ENCODE data around the gene ZNF177.
A peak's percentile ranks its signal among the peaks of the same experiment; 100 is the strongest.

Gene ZNF177

GRCh38 chr19:9406798-9407352, 44.1 kb downstream of the ZNF177 start:
- peaks cover 5% of the 10 kb centered on the region; the same call in 1 of the 2 replicates for H3K36me3 ChIP-seq (ENCODE audit: insufficient read depth, low read length)
- DNase-seq, result no peak
- ATAC-seq (ENCODE audit: insufficient read depth, low read depth), result no peak
- H3K27me3 ChIP-seq (ENCODE audit: insufficient read depth, low read length, poor library complexity), result no peaks in the 10 kb centered on the region
- H3K79me2 ChIP-seq (ENCODE audit: insufficient read depth, low read length), result no peaks in the 10 kb centered on the region
- no peak overlapping the region for H3K4me3 ChIP-seq (ENCODE audit: low read depth in 1 of 2, low read length in 2 of 2)
- H4K20me1 ChIP-seq (ENCODE audit: insufficient read depth, low read length), result no peaks in the 10 kb centered on the region
- H3K27ac ChIP-seq (ENCODE audit: low read length), result no peak overlapping the region
- no peak for TF ChIP-seq CTCF (IDR thresholded peaks at IDR 0.05; ENCODE audit: borderline replicate concordance, extremely low read depth, low read length, poor library complexity, severe bottlenecking)
- no peak for TF ChIP-seq EZH2 (IDR thresholded peaks at IDR 0.05; ENCODE audit: borderline replicate concordance, low read depth, low read length, severe bottlenecking)
- no peaks in the 10 kb centered on the region for H3K9me3 ChIP-seq (ENCODE audit: insufficient read depth, low read length, severe bottlenecking)
- H2AFZ ChIP-seq (ENCODE audit: low read depth, low read length), result no peak overlapping the region
- no peak overlapping the region for H3K9ac ChIP-seq (ENCODE audit: low read depth, low read length)
- 0 out of 2 replicates have a peak, but pooled peaks cover 4% of the 10 kb centered on the region for H3K4me1 ChIP-seq (ENCODE audit: insufficient read depth, low read length)
- H3K4me2 ChIP-seq (ENCODE audit: insufficient read depth, low read length), result no peak overlapping the region

- Histone ChIP-seq H3K4me2 (ENCODE audit: insufficient read depth, low read length) (0 out of 2 replicates have a peak overlapping the region, but pooled peaks have one; percentile 19), H3K9me3 (ENCODE audit: insufficient read depth, low read length, severe bottlenecking) (peaks cover 5% of the 10 kb centered on the region), H3K36me3 (ENCODE audit: insufficient read depth, low read length) (peaks cover 15% of the 10 kb centered on the region), H3K9ac (ENCODE audit: low read depth, low read length) (no peak overlapping the region), H3K4me1 (ENCODE audit: insufficient read depth, low read length) (0 out of 2 replicates have a peak, but pooled peaks cover 4% of the 10 kb centered on the region), H3K27me3 (ENCODE audit: insufficient read depth, low read length, poor library complexity) (no peaks in the 10 kb centered on the region), H4K20me1 (ENCODE audit: insufficient read depth, low read length) (no peaks in the 10 kb centered on the region), H2AFZ (ENCODE audit: low read depth, low read length) (no peak overlapping the region), H3K79me2 (ENCODE audit: insufficient read depth, low read length) (no peaks in the 10 kb centered on the region), H3K4me3 (ENCODE audit: low read depth in 1 of 2, low read length in 2 of 2) (no peak overlapping the region), H3K27ac (ENCODE audit: low read length) (no peak overlapping the region)
- no peak for DNase-seq
- TF ChIP-seq CTCF (IDR thresholded peaks at IDR 0.05; ENCODE audit: borderline replicate concordance, extremely low read depth, low read length, poor library complexity, severe bottlenecking), result no peak
- no peak for TF ChIP-seq EZH2 (IDR thresholded peaks at IDR 0.05; ENCODE audit: borderline replicate concordance, low read depth, low read length, severe bottlenecking)
- ATAC-seq (ENCODE audit: insufficient read depth, low read depth), result no peak
These were observed 45.0 kb downstream of the ZNF177 start for GRCh38 chr19:9407827-9408226.

DNA sequence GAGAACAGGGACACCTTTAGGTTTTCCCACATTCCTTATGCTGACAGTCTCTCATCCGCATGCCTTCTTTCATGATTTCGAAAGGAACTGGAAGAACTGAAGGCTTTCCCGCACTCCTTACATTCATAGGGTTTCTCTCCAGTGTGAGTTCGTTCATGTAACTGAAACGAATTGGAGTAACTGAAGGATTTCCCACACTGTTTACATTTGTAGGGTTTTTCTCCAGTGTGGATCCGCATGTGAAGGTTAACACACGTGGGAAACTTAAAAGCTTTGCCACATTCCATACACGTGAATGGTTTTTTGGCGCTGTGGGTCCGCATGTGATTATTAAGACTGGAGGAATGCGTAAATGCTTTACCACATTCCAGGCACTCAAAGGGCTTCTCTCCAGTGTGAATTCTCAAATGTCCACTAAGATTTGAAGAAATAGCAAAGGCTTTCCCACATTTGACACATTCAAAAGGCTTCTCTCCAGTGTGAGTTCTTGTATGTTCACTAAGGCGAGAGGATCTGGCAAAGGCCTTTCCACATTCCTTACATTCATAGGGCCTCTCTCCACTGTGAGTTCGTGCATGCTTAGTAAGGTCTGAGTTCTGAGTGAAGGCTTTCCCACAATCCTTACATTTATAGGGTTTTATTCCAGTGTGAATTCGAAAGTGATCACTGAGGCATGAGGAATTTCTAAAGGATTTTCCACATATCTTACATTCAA, 50.6 kb downstream of the ZNF177 start:
- Histone ChIP-seq H3K4me3 (ENCODE audit: low read depth in 1 of 2, low read length in 2 of 2) (no peak overlapping the region), H3K4me2 (ENCODE audit: insufficient read depth, low read length) (no peak overlapping the region), H3K27ac (ENCODE audit: low read length) (no peak overlapping the region), H3K4me1 (ENCODE audit: insufficient read depth, low read length) (no peaks in the 10 kb centered on the region), H3K36me3 (ENCODE audit: insufficient read depth, low read length) (peaks cover 70% of the 10 kb centered on the region), H3K79me2 (ENCODE audit: insufficient read depth, low read length) (no peaks in the 10 kb centered on the region), H3K9me3 (ENCODE audit: insufficient read depth, low read length, severe bottlenecking) (peaks cover 39% of the 10 kb centered on the region), H2AFZ (ENCODE audit: low read depth, low read length) (no peak overlapping the region), H3K9ac (ENCODE audit: low read depth, low read length) (no peak overlapping the region), H3K27me3 (ENCODE audit: insufficient read depth, low read length, poor library complexity) (no peaks in the 10 kb centered on the region), H4K20me1 (ENCODE audit: insufficient read depth, low read length) (no peaks in the 10 kb centered on the region)
- TF ChIP-seq CTCF (IDR thresholded peaks at IDR 0.05; ENCODE audit: borderline replicate concordance, extremely low read depth, low read length, poor library complexity, severe bottlenecking), result no peak
- no peak for TF ChIP-seq EZH2 (IDR thresholded peaks at IDR 0.05; ENCODE audit: borderline replicate concordance, low read depth, low read length, severe bottlenecking)
- ATAC-seq (ENCODE audit: insufficient read depth, low read depth), result no peak
- DNase-seq, result no peak

All from DND-41 (cell line).